Endothelial cell of umbilical vein (primary cell): ENCODE data around the gene HCN1. TPM values are rescaled to one million over a fixed set of nuclear protein-coding genes. Genes with fewer than 3 reads are reported as not detected.

ENCODE experiments used
- BruUV-seq: library from RNA; stranded (reverse); fragments of 400-500 nt; replicated peaks from 2 replicates; lab custom pipeline; 2021; lab: Mats Ljungman, UMichigan
- CTCF ChIA-PET: fragments of 300-600, 350-600 bp; sonication (Branson Sonifier 250); formaldehyde crosslinking; loops from one replicate; lab custom pipeline; 2021; ENCODE audit warnings: antibody characterized with exemption, inconsistent platforms; lab: Charles Lee
- POLR2A ChIA-PET: fragments of 300-600, 350-600 bp; sonication (Branson Sonifier 250); formaldehyde crosslinking; loops from one replicate; lab custom pipeline; 2021; ENCODE audit warnings: antibody characterized with exemption, inconsistent platforms; lab: Charles Lee
- DNase-seq: peaks from one replicate; pipeline ENCODE4 v3.0.0-alpha.2; 2011; ENCODE audit warnings: low read depth, low spot score
- FAIRE-seq: peaks from 2 replicates; lab custom pipeline; 2011; peaks lifted over from hg19 to GRCh38; lab: Jason Lieb, UNC
- H2AFZ ChIP-seq: 2 replicates; pipeline ENCODE4 v1.6.0; 2012; ENCODE audit warnings: low read depth, low read length, control low read depth, inconsistent platforms
- H3K27ac ChIP-seq: 2 replicates; pipeline ENCODE4 v1.5.1; 2011; ENCODE audit warnings: low read depth, mild to moderate bottlenecking, control low read depth, low read length, moderate library complexity; ENCODE audit not compliant: insufficient read depth
- H3K27me3 ChIP-seq, 2 experiments: 2 replicates each; pipeline versions ENCODE4 v1.6.0 to v1.6.1; 2011; ENCODE audit warnings: low read length in 2 of 2, mixed read lengths in 1 of 2; ENCODE audit not compliant: control insufficient read depth in 2 of 2, insufficient read depth in 2 of 2
- H3K36me3 ChIP-seq, 2 experiments: 2 replicates in 1 of 2; 3 replicates in 1 of 2; pipeline ENCODE4 v1.5.1; 2011; ENCODE audit warnings: low read length in 2 of 2, mild to moderate bottlenecking in 1 of 2, moderate library complexity in 1 of 2; ENCODE audit not compliant: control insufficient read depth in 2 of 2, insufficient read depth in 2 of 2; ENCODE audit errors: extremely low read depth in 1 of 2
- H3K4me1 ChIP-seq: 3 replicates; pipeline ENCODE4 v1.5.1; 2011; ENCODE audit warnings: mild to moderate bottlenecking, low read length; ENCODE audit not compliant: control insufficient read depth, insufficient read depth; ENCODE audit errors: extremely low read depth
- H3K4me2 ChIP-seq: 2 replicates; pipeline ENCODE4 v1.6.1; 2011; ENCODE audit warnings: low read length, control low read depth, mixed read lengths; ENCODE audit not compliant: insufficient read depth
- H3K4me3 ChIP-seq, 3 experiments: fragments of 200-600 bp in 1 of 3; sonication (generic), shearing (Covaris generic) in 1 of 3; replicated peaks in 1 of 3; 2 replicates each; pipeline ENCODE4 v1.5.1; 2011 to 2016; ENCODE audit warnings: control low read depth in 3 of 3, low read length in 3 of 3, mild to moderate bottlenecking in 2 of 3, inconsistent platforms in 1 of 3, low read depth in 1 of 3, moderate library complexity in 1 of 3; ENCODE audit not compliant: insufficient read depth in 1 of 3
- H3K79me2 ChIP-seq: 2 replicates; pipeline ENCODE4 v1.6.0; 2012; ENCODE audit warnings: low read length, inconsistent platforms; ENCODE audit not compliant: control insufficient read depth, insufficient read depth
- H3K9ac ChIP-seq: replicated peaks from 2 replicates; pipeline ENCODE3; 2011; ENCODE audit warnings: low read length, control low read depth; ENCODE audit not compliant: insufficient read depth; ENCODE audit errors: extremely low read depth
- H3K9me1 ChIP-seq: replicated peaks from 3 replicates; pipeline ENCODE4 v1.6.0; 2011; ENCODE audit warnings: mild to moderate bottlenecking, low read length; ENCODE audit not compliant: control insufficient read depth, insufficient read depth; ENCODE audit errors: extremely low read depth
- H3K9me3 ChIP-seq: replicated peaks from 2 replicates; pipeline ENCODE4 v1.5.1; 2012; ENCODE audit warnings: low read length, inconsistent platforms; ENCODE audit not compliant: control insufficient read depth, insufficient read depth
- H4K20me1 ChIP-seq: replicated peaks from 2 replicates; pipeline ENCODE3; 2011; ENCODE audit warnings: mild to moderate bottlenecking, low read length; ENCODE audit not compliant: control insufficient read depth, insufficient read depth; ENCODE audit errors: extremely low read depth
- CTCF ChIP-seq, 2 donors: IDR thresholded peaks; 1 replicate in 1 of 2; 2 replicates in 1 of 2; pipeline ENCODE4 v1.5.1; 2011; ENCODE audit warnings: low read length in 2 of 2, mild to moderate bottlenecking in 2 of 2, moderate library complexity in 2 of 2, control low read depth in 1 of 2, inconsistent platforms in 1 of 2, low read depth in 1 of 2; ENCODE audit not compliant: insufficient read depth in 1 of 2; ENCODE audit errors: extremely low read depth in 1 of 2
- EZH2 ChIP-seq: IDR thresholded peaks from 2 replicates; pipeline ENCODE4 v1.6.1; 2012; ENCODE audit warnings: borderline replicate concordance, low read depth, mild to moderate bottlenecking, moderate library complexity, low read length, inconsistent platforms; ENCODE audit not compliant: severe bottlenecking
- FOS ChIP-seq: IDR thresholded peaks from 2 replicates; pipeline ENCODE4 v1.6.1; 2011; ENCODE audit warnings: mild to moderate bottlenecking, low read length, moderate library complexity, borderline replicate concordance; ENCODE audit not compliant: insufficient read depth
- GATA2 ChIP-seq: IDR thresholded peaks from 2 replicates; pipeline ENCODE4 v1.7.0; 2011; ENCODE audit warnings: low read depth, mild to moderate bottlenecking, moderate library complexity, mixed read lengths, low read length; ENCODE audit not compliant: insufficient read length, insufficient read depth
- JUN ChIP-seq: IDR thresholded peaks from 2 replicates; pipeline ENCODE4 v1.6.1; 2011; ENCODE audit warnings: borderline replicate concordance, low read depth; ENCODE audit not compliant: insufficient read length, insufficient read depth
- MYC ChIP-seq: IDR thresholded peaks from one replicate; pipeline ENCODE4 v1.6.1; 2011; ENCODE audit warnings: mild to moderate bottlenecking, low read depth, low read length
- POLR2A ChIP-seq: IDR thresholded peaks from 2 replicates; pipeline ENCODE4 v1.6.1; 2012; ENCODE audit warnings: low read depth, mild to moderate bottlenecking, control low read depth, low read length
- POLR2AphosphoS5 ChIP-seq: IDR thresholded peaks from 2 replicates; pipeline ENCODE4 v1.6.1; 2012; ENCODE audit warnings: low read depth, mild to moderate bottlenecking, control low read depth, low read length, moderate library complexity; ENCODE audit not compliant: insufficient read depth
- dilution Hi-C: fragments of 300-500 bp; cut with MboI; formaldehyde crosslinking; loops from one replicate; pipeline ENCODE4 v1.15.0; 2019; ENCODE audit warnings: low sequenced_read_pairs; ENCODE audit not compliant: extremely low pct_ligation_motif_present
- intact Hi-C: fragments of 100-400 bp; cut with micrococcal nuclease; formaldehyde crosslinking; loops from one replicate; pipeline ENCODE4 v1.10.0; 2022
- polyA plus RNA-seq, 4 experiments: library from polyadenylated mRNA; depleted of rRNA in 3 of 4; stranded (reverse) in 3 of 4; unstranded in 1 of 4; fragments of >200 nt; gene quantifications; 2 replicates each; pipeline versions ENCODE4 v1.2.1 to v1.2.3, GENCODE V29; 2011 to 2012; ENCODE audit warnings: missing spikeins in 1 of 4
- total RNA-seq: library from RNA; stranded (reverse); gene quantifications from 2 replicates; pipeline ENCODE4 v1.2.3, GENCODE V29; 2021
- TF ChIP-seq, protein P1 (sequence below): IDR thresholded peaks from 2 replicates; pipeline ENCODE4 v1.6.1; 2011; ENCODE audit not compliant: insufficient read depth, insufficient read length

The HCN1 gene
- total and polyA plus RNA-seq, 2 donors (not counting 3 experiments of a cell fraction or from before 2014, with no cell fraction given) = not detected

DNA sequence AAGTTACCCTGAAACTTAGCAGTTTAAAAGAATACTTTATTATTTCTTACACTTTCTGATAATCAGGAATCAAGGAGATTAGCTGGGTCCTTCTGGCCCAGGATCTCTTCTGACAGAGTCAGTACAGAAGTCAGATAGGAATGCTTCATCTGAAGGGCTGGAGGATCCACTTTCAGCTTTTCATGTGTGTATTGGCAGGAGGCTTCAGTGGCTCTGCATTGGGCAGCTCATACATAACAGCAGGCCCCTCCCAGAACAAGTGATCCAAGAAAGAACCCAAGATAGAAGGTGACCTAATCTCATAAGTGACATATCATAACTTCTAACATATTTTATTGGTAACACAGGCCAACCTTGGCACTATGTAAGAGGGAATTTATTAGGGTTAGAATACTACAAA is 258.4 kb downstream of the HCN1 start:
- Histone ChIP-seq H3K9me1 (no peaks in the 10 kb centered on the region), H3K4me3 (no peak overlapping the region), H3K9ac (no peak overlapping the region), H3K27ac (no peak overlapping the region), H4K20me1 (no peaks in the 10 kb centered on the region), H3K4me2 (no peak overlapping the region), H3K27me3 (no peaks in the 10 kb centered on the region), H3K79me2 (no peaks in the 10 kb centered on the region), H2AFZ (no peak overlapping the region), H3K4me1 (no peaks in the 10 kb centered on the region), H3K36me3 (no peaks in the 10 kb centered on the region), H3K9me3 (no peaks in the 10 kb centered on the region)
- no peak for FAIRE-seq
- intact Hi-C loops (no loop called here), dilution Hi-C loops (no loop called here)
- TF ChIP-seq, protein P1, sequence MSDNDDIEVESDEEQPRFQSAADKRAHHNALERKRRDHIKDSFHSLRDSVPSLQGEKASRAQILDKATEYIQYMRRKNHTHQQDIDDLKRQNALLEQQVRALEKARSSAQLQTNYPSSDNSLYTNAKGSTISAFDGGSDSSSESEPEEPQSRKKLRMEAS = no peak
- TF ChIP-seq MYC (no peak), FOS (no peak), GATA2 (no peak), EZH2 (no peak), POLR2AphosphoS5 (no peak), JUN (no peak), POLR2A (no peak), CTCF (IDR thresholded peaks at IDR 0.05; ENCODE audit: extremely low read depth in 1 of 2, insufficient read depth in 1 of 2, low read depth in 1 of 2, low read length in 2 of 2) (no peak)
- BruUV-seq = no TSS peak
- DNase-seq = no peak
- CTCF ChIA-PET = no interaction called here
- POLR2A ChIA-PET = no interaction called here
